HL-60 (cell line): ENCODE results near the gene HAUS8.

Source experiments
- GABPA ChIP-seq: IDR thresholded peaks from 2 replicates; pipeline ENCODE4 v1.6.1; 2012; ENCODE audit warnings: low read depth
- POLR2AphosphoS5 ChIP-seq: IDR thresholded peaks from 2 replicates; pipeline ENCODE4 v1.6.1; 2012; ENCODE audit warnings: low read depth
- REST ChIP-seq: IDR thresholded peaks from 2 replicates; pipeline ENCODE4 v1.6.1; 2012; ENCODE audit warnings: low read depth; ENCODE audit not compliant: insufficient replicate concordance
- TF ChIP-seq, protein P1 (sequence below): IDR thresholded peaks from one replicate; pipeline ENCODE4 v1.5.1; 2011; ENCODE audit warnings: low read length, control low read depth, inconsistent platforms; ENCODE audit not compliant: insufficient read depth

DNA sequence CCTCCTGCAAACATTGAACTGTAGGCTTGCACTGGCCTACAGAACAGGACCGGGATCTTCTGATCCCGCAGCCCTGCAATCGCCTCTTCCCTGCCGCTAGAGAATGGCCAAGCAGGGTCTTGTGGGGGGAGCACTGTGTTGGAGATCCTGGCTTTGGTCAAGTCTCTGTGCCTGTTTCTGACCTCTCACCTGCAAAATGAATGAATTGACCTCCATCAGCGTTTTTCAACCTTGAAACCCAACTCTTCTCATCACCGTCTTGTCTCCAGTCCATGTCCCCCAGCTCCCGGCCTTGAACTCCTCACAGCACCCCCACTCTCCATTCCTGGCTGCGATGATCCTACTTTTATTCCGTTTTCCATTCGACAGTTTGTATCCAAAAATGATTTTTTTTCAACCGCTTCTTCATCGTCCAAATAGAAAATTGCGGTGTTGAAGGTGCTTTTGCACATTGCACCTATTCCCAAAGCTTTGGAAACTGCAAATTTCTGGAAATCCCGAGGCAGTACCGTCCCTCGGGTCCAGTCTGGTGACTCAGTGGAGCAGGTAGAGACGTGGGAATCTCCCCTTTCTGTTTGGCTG lies 2.3 kb upstream of the HAUS8 start:
- TF ChIP-seq, protein P1, sequence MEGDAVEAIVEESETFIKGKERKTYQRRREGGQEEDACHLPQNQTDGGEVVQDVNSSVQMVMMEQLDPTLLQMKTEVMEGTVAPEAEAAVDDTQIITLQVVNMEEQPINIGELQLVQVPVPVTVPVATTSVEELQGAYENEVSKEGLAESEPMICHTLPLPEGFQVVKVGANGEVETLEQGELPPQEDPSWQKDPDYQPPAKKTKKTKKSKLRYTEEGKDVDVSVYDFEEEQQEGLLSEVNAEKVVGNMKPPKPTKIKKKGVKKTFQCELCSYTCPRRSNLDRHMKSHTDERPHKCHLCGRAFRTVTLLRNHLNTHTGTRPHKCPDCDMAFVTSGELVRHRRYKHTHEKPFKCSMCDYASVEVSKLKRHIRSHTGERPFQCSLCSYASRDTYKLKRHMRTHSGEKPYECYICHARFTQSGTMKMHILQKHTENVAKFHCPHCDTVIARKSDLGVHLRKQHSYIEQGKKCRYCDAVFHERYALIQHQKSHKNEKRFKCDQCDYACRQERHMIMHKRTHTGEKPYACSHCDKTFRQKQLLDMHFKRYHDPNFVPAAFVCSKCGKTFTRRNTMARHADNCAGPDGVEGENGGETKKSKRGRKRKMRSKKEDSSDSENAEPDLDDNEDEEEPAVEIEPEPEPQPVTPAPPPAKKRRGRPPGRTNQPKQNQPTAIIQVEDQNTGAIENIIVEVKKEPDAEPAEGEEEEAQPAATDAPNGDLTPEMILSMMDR = no peak
- TF ChIP-seq POLR2AphosphoS5 (no peak), REST (no peak), GABPA (no peak)
